Activated T-helper 1 cell treated with anti-CD3 and anti-CD28 coated beads, Interleukin-2, amount 50 U/mL, for 16 hours (primary cell): ENCODE data around the gene P2RY14.
"Not testable (repeated sequence)": the region's sequence is repeated elsewhere in the genome, so short reads cannot be mapped to it uniquely, and the experiment has no call there.

Experiments
- DNase-seq, 2 donors: peaks; one replicate each; pipeline ENCODE4 v3.0.0-alpha.2; 2020; ENCODE audit warnings: low read depth in 1 of 2, low spot score in 1 of 2

The P2RY14 gene

DNA sequence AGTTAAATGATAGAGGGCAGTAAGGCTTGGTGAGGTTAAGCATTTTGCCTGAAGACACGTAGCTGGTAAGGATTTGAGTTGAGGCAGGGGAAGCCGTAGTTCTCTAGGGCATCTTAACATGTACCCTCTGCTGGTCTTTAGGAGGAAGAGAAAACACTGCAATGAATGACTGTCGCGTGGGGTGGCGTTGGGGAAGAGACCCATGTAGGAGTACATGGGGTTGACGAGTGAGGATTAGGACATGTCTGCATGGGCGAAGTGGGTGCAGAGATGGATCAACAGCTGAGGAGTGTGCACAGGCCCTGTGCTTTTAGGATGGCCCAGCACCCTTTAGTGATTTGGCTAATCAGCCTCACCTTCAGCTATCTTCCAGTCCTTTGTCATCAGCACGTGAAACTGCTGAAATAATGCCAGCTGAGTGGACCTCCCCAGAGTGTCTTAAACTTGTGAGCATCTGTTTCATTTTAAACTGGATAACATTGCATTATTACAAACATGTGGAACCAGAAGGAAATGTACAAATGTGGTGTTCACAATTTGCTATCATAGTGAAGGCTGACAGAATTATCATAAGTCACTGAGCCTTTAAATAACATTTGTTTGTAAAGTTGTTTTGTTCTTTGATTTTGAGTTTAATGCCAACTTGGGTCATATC lies 15.3 kb downstream of the P2RY14 start:
- no peak for DNase-seq

- DNase-seq = no peak
These were observed 18.7 kb downstream of the P2RY14 start for GRCh38 chr3:151259664-151260063.

GRCh38 chr3:151256749-151257148 lies 21.6 kb downstream of the P2RY14 start:
- DNase-seq = no peak

- DNase-seq = no peak
These were observed 29.5 kb downstream of the P2RY14 start for GRCh38 chr3:151248772-151249337.

DNA sequence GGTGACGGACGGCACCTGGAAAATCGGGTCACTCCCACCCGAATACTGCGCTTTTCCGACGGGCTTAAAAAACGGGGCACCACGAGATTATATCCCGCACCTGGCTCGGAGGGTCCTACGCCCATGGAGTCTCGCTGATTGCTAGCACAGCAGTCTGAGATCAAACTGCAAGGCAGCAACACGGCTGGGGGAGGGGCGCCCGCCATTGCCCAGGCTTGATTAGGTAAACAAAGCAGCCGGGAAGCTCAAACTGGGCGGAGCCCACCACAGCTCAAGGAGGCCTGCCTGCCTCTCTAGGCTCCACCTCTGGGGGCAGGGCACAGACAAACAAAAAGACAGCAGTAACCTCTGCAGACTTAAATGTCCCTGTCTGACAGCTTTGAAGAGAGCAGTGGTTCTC lies 36.3 kb downstream of the P2RY14 start:
- DNase-seq = not testable (repeated sequence)

GRCh38 chr3:151236736-151237135 lies 41.6 kb downstream of the P2RY14 start:
- DNase-seq = no peak

DNA sequence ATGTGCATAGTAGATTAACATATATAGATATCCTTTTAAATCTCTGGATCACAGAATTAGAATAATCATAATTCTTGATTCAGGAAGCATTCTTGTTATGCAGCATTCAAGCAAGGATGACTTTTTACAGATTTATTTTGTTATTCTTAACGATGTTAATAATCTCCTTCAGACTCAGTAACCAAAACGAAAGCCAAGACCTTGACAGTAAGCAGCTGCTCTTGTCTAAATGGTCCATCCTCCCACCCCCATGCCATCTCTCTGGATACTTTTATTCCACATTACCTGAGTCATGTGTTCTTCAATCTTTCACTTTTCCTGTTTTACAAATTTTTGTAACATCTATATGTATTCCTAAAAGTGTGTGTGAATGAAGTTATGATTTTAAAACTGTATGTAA lies 42.0 kb downstream of the P2RY14 start:
- no peak for DNase-seq

DNA sequence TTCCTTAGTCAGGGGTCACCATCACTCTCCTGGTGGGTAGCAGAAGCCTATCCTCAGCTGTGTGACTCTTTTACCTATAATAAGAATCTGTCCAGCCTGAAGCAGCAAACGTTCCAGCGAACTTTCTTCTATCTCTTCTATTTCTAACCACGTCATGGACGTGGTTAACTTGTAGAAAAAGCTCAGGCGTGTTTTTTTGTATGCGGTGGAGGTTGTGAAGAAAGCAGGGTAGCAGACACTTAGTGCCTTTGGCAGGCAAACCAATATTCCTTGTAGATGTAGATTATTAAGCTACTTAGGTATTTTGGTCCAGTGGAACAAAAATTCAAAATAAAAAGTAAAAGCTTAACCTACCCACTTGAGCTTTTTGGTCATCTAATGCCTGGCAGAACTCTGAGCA lies 43.5 kb downstream of the P2RY14 start:
- no peak for DNase-seq

DNA sequence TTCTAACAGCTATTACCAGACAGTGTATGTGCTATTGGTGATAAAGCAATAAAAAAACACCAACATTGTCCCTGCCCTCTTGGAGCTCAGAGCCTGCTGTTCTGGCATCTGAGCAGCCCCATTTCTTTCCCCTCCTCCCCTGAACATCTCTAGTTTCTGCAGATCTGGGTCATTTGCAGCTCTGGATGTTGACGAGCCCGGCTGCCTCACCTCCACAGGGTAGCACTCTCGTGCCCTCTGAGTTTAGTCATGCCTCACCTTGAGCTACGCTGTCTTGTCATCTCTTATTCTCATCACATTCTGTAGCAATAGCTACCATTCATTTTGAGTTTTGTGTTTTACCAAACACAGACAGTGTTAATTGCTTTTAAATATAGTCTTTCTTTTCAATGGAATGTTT lies 45.4 kb downstream of the P2RY14 start:
- DNase-seq = no peak

DNA sequence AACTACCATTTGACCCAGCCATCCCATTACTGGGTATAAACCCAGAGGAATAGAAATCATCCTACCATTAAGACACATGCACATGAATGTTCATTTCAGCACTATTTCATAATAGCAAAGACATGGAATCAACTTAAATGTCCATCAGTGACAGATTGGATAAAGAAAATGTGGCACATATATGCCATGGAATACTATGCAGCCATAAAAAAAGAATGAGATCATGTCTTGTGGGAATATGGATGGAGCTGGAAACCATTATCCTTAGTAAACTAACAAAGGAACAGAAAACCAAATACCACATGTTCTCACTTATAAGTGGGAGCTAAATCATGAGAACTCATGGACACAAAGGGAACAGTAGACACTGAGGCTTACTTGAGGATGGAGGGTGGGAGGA lies 45.9 kb downstream of the P2RY14 start:
- not testable (repeated sequence) for DNase-seq

GRCh38 chr3:151230646-151231045 lies 47.7 kb downstream of the P2RY14 start:
- no peak for DNase-seq

- no peak for DNase-seq
These were observed 49.7 kb downstream of the P2RY14 start for GRCh38 chr3:151228666-151229040.

GRCh38 chr3:151227807-151228665 lies 50.3 kb downstream of the P2RY14 start:
- peak; percentile 34 to 63 for DNase-seq

- no peak for DNase-seq
These were observed 51.0 kb downstream of the P2RY14 start for GRCh38 chr3:151227266-151227806.

- no peak for DNase-seq
These were observed 51.5 kb downstream of the P2RY14 start for GRCh38 chr3:151226825-151227224.

GRCh38 chr3:151226088-151226563 lies 52.2 kb downstream of the P2RY14 start:
- no peak for DNase-seq

DNA sequence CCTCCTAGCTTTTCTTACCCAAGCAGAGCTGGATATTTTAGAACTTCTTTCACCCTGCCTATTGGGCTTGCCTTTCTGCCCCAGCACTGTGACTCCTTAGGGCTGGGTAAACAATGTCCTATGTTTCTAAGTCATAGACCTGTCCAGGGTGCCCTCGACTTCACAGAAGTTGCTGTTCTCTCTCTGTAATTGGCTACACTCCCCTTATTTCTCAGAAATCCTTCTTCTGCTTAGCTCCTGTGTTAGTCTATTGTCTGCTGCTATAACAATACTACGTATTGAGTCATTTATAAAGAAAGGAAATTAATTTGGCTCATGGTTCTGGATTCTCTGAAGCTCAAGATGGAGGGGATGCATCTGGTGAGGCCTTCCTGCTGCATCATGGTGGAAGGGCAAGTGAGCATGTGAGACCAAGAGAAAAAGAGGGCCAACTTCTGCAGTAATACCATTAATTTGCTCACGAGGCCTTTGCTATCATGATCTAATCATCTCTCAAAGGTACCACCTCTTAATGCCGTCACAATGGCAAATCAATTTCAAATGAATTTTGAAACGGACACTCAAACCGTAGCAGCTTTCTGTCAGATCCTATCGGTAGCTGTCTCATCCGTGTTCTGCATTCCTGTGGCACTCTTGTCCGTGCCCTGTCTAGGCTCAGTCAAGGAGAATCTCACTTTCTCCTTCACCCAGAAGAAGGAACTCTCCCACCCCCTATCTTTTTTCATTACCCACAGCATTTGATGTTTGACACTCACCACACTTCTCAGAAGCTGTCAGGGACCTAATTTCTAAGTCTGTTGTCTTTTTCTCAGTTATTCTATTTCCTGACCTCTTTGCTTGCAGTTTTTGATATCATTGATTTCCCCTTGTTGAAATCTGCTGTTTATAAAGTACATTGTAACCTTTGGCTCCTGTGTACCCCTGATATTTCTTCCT lies 53.0 kb downstream of the P2RY14 start:
- DNase-seq = no peak

- DNase-seq = no peak
These were observed 54.0 kb downstream of the P2RY14 start for GRCh38 chr3:151224268-151224866.

- DNase-seq = no peak
These were observed 59.3 kb downstream of the P2RY14 start for GRCh38 chr3:151219056-151219455.

GRCh38 chr3:151218136-151218535 lies 60.2 kb downstream of the P2RY14 start:
- no peak for DNase-seq
